Lung (tissue), 12 donors: ENCODE measurements around the gene KANK2. TPM values are rescaled to one million over a fixed set of nuclear protein-coding genes. Genes with fewer than 3 reads are reported as not detected.

Experiments used
- ATAC-seq: fragments of 200-7000 bp; cut with Tn5 transposase; one replicate; pipeline ENCODE4 v1.9.1; 2020; ENCODE audit warnings: moderate number of reproducible peaks; ENCODE audit not compliant: insufficient read depth, low FRiP score
- DNase-seq, 3 donors: peaks; one replicate each; pipeline ENCODE4 v3.0.0-alpha.2; 2013 to 2017
- H3K27ac ChIP-seq, 2 donors: one replicate each; pipeline ENCODE4 v1.5.1; 2013; ENCODE audit warnings: mild to moderate bottlenecking in 2 of 2, moderate library complexity in 2 of 2, control low read depth in 1 of 2, inconsistent platforms in 1 of 2, low read depth in 1 of 2, low read length in 1 of 2
- H3K27me3 ChIP-seq, 3 donors: one replicate each; pipeline ENCODE4 v1.5.1; 2013; ENCODE audit warnings: low read length in 2 of 3; ENCODE audit not compliant: control insufficient read depth in 3 of 3, insufficient read depth in 3 of 3
- H3K36me3 ChIP-seq, 4 donors: one replicate each; pipeline ENCODE4 v1.5.1; 2013; ENCODE audit warnings: low read length in 4 of 4, mild to moderate bottlenecking in 1 of 4, moderate library complexity in 1 of 4; ENCODE audit not compliant: control insufficient read depth in 4 of 4, insufficient read depth in 4 of 4
- H3K4me1 ChIP-seq, 5 donors: one replicate each; pipeline ENCODE4 v1.5.1; 2013; ENCODE audit warnings: low read length in 5 of 5, mild to moderate bottlenecking in 2 of 5, moderate library complexity in 1 of 5; ENCODE audit not compliant: control insufficient read depth in 5 of 5, insufficient read depth in 5 of 5
- H3K4me3 ChIP-seq: one replicate; pipeline ENCODE4 v1.5.1; 2013; ENCODE audit warnings: mild to moderate bottlenecking, control low read depth, moderate library complexity
- H3K9ac ChIP-seq, 2 donors: one replicate each; pipeline ENCODE4 v1.5.1; 2013; ENCODE audit warnings: low read length in 2 of 2, control low read depth in 1 of 2; ENCODE audit not compliant: insufficient read depth in 1 of 2
- H3K9me3 ChIP-seq, 4 donors: one replicate each; pipeline ENCODE4 v1.5.1; 2013; ENCODE audit warnings: low read length in 3 of 4, mild to moderate bottlenecking in 1 of 4, moderate library complexity in 1 of 4; ENCODE audit not compliant: control insufficient read depth in 4 of 4, insufficient read depth in 3 of 4
- CTCF ChIP-seq: IDR thresholded peaks from 2 replicates; pipeline ENCODE4 v1.5.1; 2012; ENCODE audit warnings: mild to moderate bottlenecking; ENCODE audit errors: control extremely low read depth, extremely low read depth
- whole genome bisulfite sequencing, 2 donors: extraction: QIAGEN DNeasy Blood & Tissue Kit; methylation state at CpG; one replicate each; pipeline ENCODE4 v1.1.7; 2013; 5-methylcytosine and 5-hydroxymethylcytosine counted together
- polyA plus RNA-seq, 2 donors: library from polyadenylated mRNA; stranded (reverse); fragments of 200-250 nt; gene quantifications; one replicate each; pipeline ENCODE4 v1.2.1, GENCODE V29; 2013
- total RNA-seq, 2 donors: library from RNA; depleted of rRNA in 1 of 2; stranded (reverse); fragments of >200 nt in 1 of 2; gene quantifications; one replicate each; pipeline ENCODE4 v1.2.1, GENCODE V29; 2014 to 2021
- donor health status: control.
- donor health status: control.
- donor health status: Bipolar disorder and iron deficiency.
- donor health status: healthy.
- donor health status: DM: yes; HTN: yes; CAD: no.

KANK2 gene
- total and polyA plus RNA-seq, 4 donors, result 90.1 to 164 (median 113) TPM

GRCh38 chr19:11194656-11195558 lies 2.4 kb downstream of the KANK2 start:
- H3K36me3 ChIP-seq, result peaks cover 0 to 42% (median 22%) of the 10 kb centered on the region in 4 donors
- peaks cover 0 to 30% (median 13%) of the 10 kb centered on the region in 5 donors for H3K4me1 ChIP-seq
- ATAC-seq (no peak), DNase-seq (peak; percentile 79 to 90 (median 82))
- H3K27me3 ChIP-seq, result no peaks in the 10 kb centered on the region
- no peak for TF ChIP-seq CTCF
- H3K9ac ChIP-seq, result peak overlapping the region; percentile 25 to 62
- H3K27ac ChIP-seq, result peak overlapping the region; percentile 68 to 80
- H3K9me3 ChIP-seq, result no peaks in the 10 kb centered on the region
- H3K4me3 ChIP-seq, result peak overlapping the region; percentile 21
- WGBS, 2 donors, result 8 to 18% methylated on average over 15 to 19 of the region's 20 CpGs

DNA sequence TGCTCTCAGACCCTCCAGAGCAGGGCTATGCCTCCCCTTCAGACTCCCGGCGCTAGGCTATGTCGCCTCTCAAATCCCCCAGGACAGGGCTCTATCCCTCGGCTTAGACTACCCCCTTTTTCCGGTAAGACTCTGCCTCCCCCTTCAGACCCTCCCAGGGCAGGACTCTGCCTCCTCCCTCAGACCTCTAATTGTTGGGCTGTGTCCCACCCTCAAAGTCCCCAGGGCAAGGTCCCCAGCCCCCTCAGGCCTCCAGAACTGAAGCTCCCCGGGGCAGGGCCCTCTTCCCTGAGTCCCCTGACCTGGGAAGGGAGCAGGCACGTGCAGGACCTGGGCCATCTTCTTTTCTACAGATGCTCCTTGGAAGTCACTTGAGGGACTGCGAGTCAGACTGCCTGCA lies 3.2 kb downstream of the KANK2 start:
- Histone ChIP-seq H3K9ac (no peak overlapping the region), H3K4me1 (peaks cover 0 to 34% (median 16%) of the 10 kb centered on the region in 5 donors), H3K27ac (peak overlapping the region in 1 of 2 donors; percentile 46), H3K27me3 (no peaks in the 10 kb centered on the region), H3K36me3 (peaks cover 0 to 44% (median 19%) of the 10 kb centered on the region in 4 donors), H3K9me3 (no peaks in the 10 kb centered on the region), H3K4me3 (no peak overlapping the region)
- ATAC-seq (no peak), DNase-seq (no peak)
- 81 to 86% methylated on average over 8 of the region's 8 CpGs for WGBS, 2 donors
- TF ChIP-seq CTCF, result no peak

- Histone ChIP-seq H3K4me3 (no peak overlapping the region), H3K27ac (peak overlapping the region in 1 of 2 donors; percentile 17), H3K9me3 (no peaks in the 10 kb centered on the region), H3K9ac (no peak overlapping the region), H3K4me1 (peaks cover 0 to 34% (median 16%) of the 10 kb centered on the region in 5 donors), H3K36me3 (peaks cover 0 to 50% (median 17%) of the 10 kb centered on the region in 4 donors), H3K27me3 (no peaks in the 10 kb centered on the region)
- DNase-seq (no peak), ATAC-seq (no peak)
- no peak for TF ChIP-seq CTCF
- 94% methylated on average over 68 of the region's 68 CpGs for WGBS, 2 donors
Observed at GRCh38 chr19:11192957-11193939, 4.1 kb downstream of the KANK2 start.
